ENCODE results near the gene LIMS1.
A peak's percentile ranks its signal among the peaks of the same experiment; 100 is the strongest.
"Not testable (repeated sequence)": the region's sequence is repeated elsewhere in the genome, so short reads cannot be mapped to it uniquely, and the experiment has no call there.

The LIMS1 gene

GRCh38 chr2:108588070-108588668 is 53.9 kb downstream of the LIMS1 start:
- no peak for DNase-seq

- DNase-seq, result no peak
Observed at GRCh38 chr2:108589372-108589771, 55.1 kb downstream of the LIMS1 start.

GRCh38 chr2:108589781-108590180 is 55.5 kb downstream of the LIMS1 start:
- no peak for DNase-seq

- DNase-seq, result no peak
Observed at GRCh38 chr2:108591163-108591562, 56.9 kb downstream of the LIMS1 start.

- no peak for DNase-seq
Observed at GRCh38 chr2:108593547-108594098, 59.4 kb downstream of the LIMS1 start.

- DNase-seq, result no peak
Observed at GRCh38 chr2:108594132-108594981, 60.1 kb downstream of the LIMS1 start.

GRCh38 chr2:108594982-108595464 is 60.8 kb downstream of the LIMS1 start:
- no peak for DNase-seq

GRCh38 chr2:108595771-108596170 is 61.5 kb downstream of the LIMS1 start:
- not testable (repeated sequence) for DNase-seq

GRCh38 chr2:108597105-108597744 is 63.0 kb downstream of the LIMS1 start:
- DNase-seq, result not testable (repeated sequence)

- not testable (repeated sequence) for DNase-seq
Observed at GRCh38 chr2:108601199-108601598, 66.9 kb downstream of the LIMS1 start.

- no peak for DNase-seq
Observed at GRCh38 chr2:108602422-108602821, 68.2 kb downstream of the LIMS1 start.

GRCh38 chr2:108604196-108604595 is 69.9 kb downstream of the LIMS1 start:
- DNase-seq, result no peak

GRCh38 chr2:108605947-108606346 is 71.7 kb downstream of the LIMS1 start:
- DNase-seq, result no peak

GRCh38 chr2:108607706-108608301 is 73.5 kb downstream of the LIMS1 start:
- DNase-seq, result peak; percentile 31

- no peak for DNase-seq
Observed at GRCh38 chr2:108611021-108611420, 76.8 kb downstream of the LIMS1 start.

- no peak for DNase-seq
Observed at GRCh38 chr2:108612153-108612513, 77.9 kb downstream of the LIMS1 start.

- peak; percentile 36 for DNase-seq
Observed at GRCh38 chr2:108612514-108613183, 78.4 kb downstream of the LIMS1 start.

- no peak for DNase-seq
Observed at GRCh38 chr2:108613261-108614042, 79.2 kb downstream of the LIMS1 start.

GRCh38 chr2:108614043-108614545 is 79.8 kb downstream of the LIMS1 start:
- DNase-seq, result no peak

GRCh38 chr2:108614659-108615058 is 80.4 kb downstream of the LIMS1 start:
- DNase-seq, result no peak

- no peak for DNase-seq
Observed at GRCh38 chr2:108615480-108616090, 81.3 kb downstream of the LIMS1 start.
